ENCODE data around the gene GGNBP2.

DNA sequence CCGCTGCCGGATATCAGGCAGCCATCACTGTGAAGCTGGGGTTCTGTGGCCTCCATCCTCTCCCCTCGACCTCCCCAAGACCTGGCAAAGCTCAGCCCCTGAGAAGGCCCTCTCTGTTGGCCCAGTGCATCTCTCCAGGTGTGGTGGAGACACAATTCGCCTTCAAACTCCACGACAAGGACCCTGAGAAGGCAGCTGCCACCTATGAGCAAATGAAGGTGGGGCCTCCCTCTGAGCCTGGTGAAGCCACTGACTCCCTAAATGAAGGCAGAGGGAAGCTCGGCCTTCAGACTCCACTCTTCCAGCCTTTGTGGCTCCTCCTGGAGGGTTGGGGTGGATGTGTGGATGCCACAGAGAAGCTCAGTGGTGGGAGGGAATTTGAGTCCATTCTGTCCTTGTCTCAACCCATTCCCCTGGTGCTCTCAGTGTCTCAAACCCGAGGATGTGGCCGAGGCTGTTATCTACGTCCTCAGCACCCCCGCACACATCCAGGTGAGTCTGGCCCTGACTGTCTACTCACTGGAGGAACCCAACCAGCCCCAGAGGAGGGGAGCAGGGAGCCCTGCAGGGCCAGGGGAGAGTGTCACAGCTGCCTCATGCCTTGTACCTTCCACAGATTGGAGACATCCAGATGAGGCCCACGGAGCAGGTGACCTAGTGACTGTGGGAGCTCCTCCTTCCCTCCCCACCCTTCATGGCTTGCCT, 55.0 kb downstream of the GGNBP2 start:
- TF ChIP-seq, protein P1, sequence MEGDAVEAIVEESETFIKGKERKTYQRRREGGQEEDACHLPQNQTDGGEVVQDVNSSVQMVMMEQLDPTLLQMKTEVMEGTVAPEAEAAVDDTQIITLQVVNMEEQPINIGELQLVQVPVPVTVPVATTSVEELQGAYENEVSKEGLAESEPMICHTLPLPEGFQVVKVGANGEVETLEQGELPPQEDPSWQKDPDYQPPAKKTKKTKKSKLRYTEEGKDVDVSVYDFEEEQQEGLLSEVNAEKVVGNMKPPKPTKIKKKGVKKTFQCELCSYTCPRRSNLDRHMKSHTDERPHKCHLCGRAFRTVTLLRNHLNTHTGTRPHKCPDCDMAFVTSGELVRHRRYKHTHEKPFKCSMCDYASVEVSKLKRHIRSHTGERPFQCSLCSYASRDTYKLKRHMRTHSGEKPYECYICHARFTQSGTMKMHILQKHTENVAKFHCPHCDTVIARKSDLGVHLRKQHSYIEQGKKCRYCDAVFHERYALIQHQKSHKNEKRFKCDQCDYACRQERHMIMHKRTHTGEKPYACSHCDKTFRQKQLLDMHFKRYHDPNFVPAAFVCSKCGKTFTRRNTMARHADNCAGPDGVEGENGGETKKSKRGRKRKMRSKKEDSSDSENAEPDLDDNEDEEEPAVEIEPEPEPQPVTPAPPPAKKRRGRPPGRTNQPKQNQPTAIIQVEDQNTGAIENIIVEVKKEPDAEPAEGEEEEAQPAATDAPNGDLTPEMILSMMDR (IDR thresholded peaks at IDR 0.05; ENCODE audit: low read depth, low read length, poor library complexity, severe bottlenecking): no peak
- no peak for TF ChIP-seq EZH2phosphoT487 (IDR thresholded peaks at IDR 0.05; ENCODE audit: borderline replicate concordance, low read length)

All from DOHH2 (cell line).